ENCODE measurements around the gene FZD4. TPM values are rescaled to one million over a fixed set of nuclear protein-coding genes. Genes with fewer than 3 reads are reported as not detected.
"Not testable (repeated sequence)": the region's sequence is repeated elsewhere in the genome, so short reads cannot be mapped to it uniquely, and the experiment has no call there.

The FZD4 gene
- total RNA-seq, 1 experiment from 2014 or later, result 7.7 TPM

GRCh38 chr11:86943505-86943904 lies 11.7 kb downstream of the FZD4 start:
- H3K36me3 Mint-ChIP-seq; DNase-seq (ENCODE audit: low spot score); H3K4me3 Mint-ChIP-seq; H3K27ac Mint-ChIP-seq; ATAC-seq; POLR2A ChIA-PET; H3K9me3 Mint-ChIP-seq; H3K27me3 Mint-ChIP-seq (ENCODE audit: low read depth): not testable (repeated sequence)
- H3K4me1 Mint-ChIP-seq, result peaks cover 27% of the 10 kb centered on the region
- CTCF ChIA-PET, result interaction anchor here (0.7 kb wide), 1 partner anchor 12 kb away, joined by 3 read pairs; the partner anchor contains the start of gene FZD4

- CTCF ChIA-PET, result interaction anchor here (1.1 kb wide), 1 partner anchor 14 kb away, joined by 4 read pairs; the partner anchor contains the start of gene FZD4
- H3K36me3 Mint-ChIP-seq, result 0 out of 2 replicates have a peak, but pooled peaks cover 4% of the 10 kb centered on the region
- DNase-seq (ENCODE audit: low spot score), result no peak
- H3K9me3 Mint-ChIP-seq, result no peaks in the 10 kb centered on the region
- no peaks in the 10 kb centered on the region for H3K27me3 Mint-ChIP-seq (ENCODE audit: low read depth)
- H3K4me3 Mint-ChIP-seq, result no peak overlapping the region
- POLR2A ChIA-PET, result no interaction called here
- no peak overlapping the region for H3K27ac Mint-ChIP-seq
- ATAC-seq, result no peak
- H3K4me1 Mint-ChIP-seq, result peaks cover 32% of the 10 kb centered on the region
- TF ChIP-seq SMAD4 (CRISPR knock-in tag; IDR thresholded peaks at IDR 0.05), result no peak
Measured at GRCh38 chr11:86941871-86942599, 13.2 kb downstream of the FZD4 start.

GRCh38 chr11:86941077-86941870 lies 13.9 kb downstream of the FZD4 start:
- H3K36me3 Mint-ChIP-seq, result no peaks in the 10 kb centered on the region
- DNase-seq (ENCODE audit: low spot score), result no peak
- ChIA-PET CTCF (interaction anchor here (1.1 to 1.7 kb wide), 2 partner anchors 14 to 156 kb away, joined by 4 to 6 read pairs; partner anchors contain the start of gene FZD4), POLR2A (no interaction called here)
- H3K9me3 Mint-ChIP-seq, result no peaks in the 10 kb centered on the region
- no peak for TF ChIP-seq KAT7 (CRISPR knock-in tag; IDR thresholded peaks at IDR 0.05; ENCODE audit: borderline replicate concordance)
- TF ChIP-seq GABPB1 (CRISPR knock-in tag; IDR thresholded peaks at IDR 0.05), result 0 out of 2 replicates have a peak, but pooled peaks have one; percentile 17
- TF ChIP-seq RELA (CRISPR knock-in tag; IDR thresholded peaks at IDR 0.05; ENCODE audit: borderline replicate concordance), result no peak
- TF ChIP-seq ZNF396 (CRISPR knock-in tag; IDR thresholded peaks at IDR 0.05; ENCODE audit: borderline replicate concordance), result no peak
- no peak for TF ChIP-seq STAT6 (CRISPR knock-in tag; conservative IDR thresholded peaks at IDR 0.05; ENCODE audit: low read depth)
- TF ChIP-seq ATF6 (CRISPR knock-in tag; IDR thresholded peaks at IDR 0.05), result no peak
- TF ChIP-seq ZNF232 (CRISPR knock-in tag; IDR thresholded peaks at IDR 0.05), result no peak
- H3K4me3 Mint-ChIP-seq, result no peak overlapping the region
- peaks cover 32% of the 10 kb centered on the region for H3K4me1 Mint-ChIP-seq
- ATAC-seq, result no peak
- H3K27ac Mint-ChIP-seq, result 0 out of 2 replicates have a peak overlapping the region, but pooled peaks have one; percentile 17
- H3K27me3 Mint-ChIP-seq (ENCODE audit: low read depth), result no peaks in the 10 kb centered on the region

- no peaks in the 10 kb centered on the region for H3K36me3 Mint-ChIP-seq
- TF ChIP-seq NFE2L1 (CRISPR knock-in tag; IDR thresholded peaks at IDR 0.05), result 0 out of 2 replicates have a peak, but pooled peaks have one; percentile 39
- no peak for TF ChIP-seq USF1 (CRISPR knock-in tag; IDR thresholded peaks at IDR 0.05)
- peak overlapping the region; percentile 86 for H3K27ac Mint-ChIP-seq
- ChIA-PET CTCF (interaction anchor here (1.0 to 2.8 kb wide), 15 partner anchors 11 to 481 kb away, joined by 3 to 34 read pairs (median 8); partner anchors contain the start of gene FZD4), POLR2A (no interaction called here)
- ATAC-seq (peak; percentile 73), DNase-seq (ENCODE audit: low spot score) (no peak)
- no peaks in the 10 kb centered on the region for H3K9me3 Mint-ChIP-seq
- H3K4me1 Mint-ChIP-seq, result peaks cover 32% of the 10 kb centered on the region
- H3K4me3 Mint-ChIP-seq, result no peak overlapping the region
- H3K27me3 Mint-ChIP-seq (ENCODE audit: low read depth), result no peaks in the 10 kb centered on the region
Measured at GRCh38 chr11:86940122-86940777, 14.9 kb downstream of the FZD4 start.
